ENCODE measurements around the gene GOLGA6L26.
"Not testable (repeated sequence)": the region's sequence is repeated elsewhere in the genome, so short reads cannot be mapped to it uniquely, and the experiment has no call there.

The GOLGA6L26 gene, protein sequence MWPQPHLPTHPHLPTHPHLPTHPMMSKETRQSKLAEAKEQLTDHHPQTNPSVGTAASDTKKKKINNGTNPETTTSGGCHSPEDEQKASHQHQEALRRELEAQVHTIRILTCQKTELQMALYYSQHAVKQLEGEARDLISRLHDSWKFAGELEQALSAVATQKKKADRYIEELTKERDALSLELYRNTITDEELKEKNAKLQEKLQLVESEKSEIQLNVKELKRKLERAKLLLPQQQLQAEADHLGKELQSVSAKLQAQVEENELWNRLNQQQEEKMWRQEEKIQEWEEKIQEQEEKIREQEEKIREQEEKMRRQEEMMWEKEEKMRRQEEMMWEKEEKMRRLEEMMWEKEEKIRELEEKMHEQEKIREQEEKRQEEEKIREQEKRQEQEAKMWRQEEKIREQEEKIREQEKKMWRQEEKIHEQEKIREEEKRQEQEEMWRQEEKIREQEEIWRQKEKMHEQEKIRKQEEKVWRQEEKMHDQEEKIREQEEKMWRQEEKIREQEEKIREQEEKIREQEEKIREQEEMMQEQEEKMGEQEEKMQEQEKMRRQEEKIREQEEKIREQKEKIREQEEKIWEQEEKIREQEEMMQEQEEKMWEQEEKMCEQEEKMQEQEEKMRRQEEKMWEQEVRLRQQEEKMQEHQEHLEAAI

DNA sequence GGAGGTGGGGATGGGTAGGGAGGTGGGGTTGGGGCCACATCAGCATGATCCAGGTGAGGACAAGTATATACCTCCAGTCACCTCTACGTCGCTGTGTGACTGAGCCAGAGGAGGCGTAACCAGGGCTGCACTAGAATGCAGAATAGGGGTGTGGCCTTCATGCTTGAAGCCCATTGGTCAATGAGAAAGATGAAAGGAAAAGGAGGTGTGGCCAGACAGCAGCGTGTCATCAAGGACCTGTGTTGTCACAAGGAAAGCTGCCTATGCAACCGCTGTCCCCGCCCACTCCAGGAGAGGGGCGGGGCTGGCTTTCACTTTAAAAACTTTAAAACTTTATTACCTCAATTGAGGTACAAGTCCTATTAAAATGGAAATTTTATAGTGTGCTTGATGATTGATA lies at the start of gene GOLGA6L26:
GOLGA6L26 (minus strand) TSS at position 101 of the 400 bp plus-strand sequence; CDS start at position 40, 61 bp downstream.
- DNase-seq (ENCODE audit: low spot score), result not testable (repeated sequence)

DNA sequence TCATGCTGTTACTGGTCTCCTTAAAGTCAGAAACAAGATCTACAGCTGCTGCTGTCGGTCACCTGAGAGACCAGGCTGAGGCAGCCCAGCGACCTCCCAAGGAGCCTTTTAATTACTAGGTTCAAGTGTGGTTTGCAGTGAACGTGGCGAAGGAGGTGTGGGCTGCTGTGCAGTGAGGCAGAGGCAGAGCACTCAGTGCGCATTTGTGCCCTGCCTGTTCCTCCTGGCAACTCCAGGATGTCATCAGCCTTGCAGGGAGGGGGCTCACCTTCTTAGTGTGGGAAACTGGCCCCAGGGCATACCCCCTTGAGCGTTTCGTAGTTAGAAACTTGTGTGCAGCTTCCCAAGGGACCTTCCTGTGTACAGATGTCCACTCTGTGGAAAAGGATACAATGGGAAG lies 47.2 kb upstream of the GOLGA6L26 start:
- not testable (repeated sequence) for DNase-seq (ENCODE audit: low spot score)

DNA sequence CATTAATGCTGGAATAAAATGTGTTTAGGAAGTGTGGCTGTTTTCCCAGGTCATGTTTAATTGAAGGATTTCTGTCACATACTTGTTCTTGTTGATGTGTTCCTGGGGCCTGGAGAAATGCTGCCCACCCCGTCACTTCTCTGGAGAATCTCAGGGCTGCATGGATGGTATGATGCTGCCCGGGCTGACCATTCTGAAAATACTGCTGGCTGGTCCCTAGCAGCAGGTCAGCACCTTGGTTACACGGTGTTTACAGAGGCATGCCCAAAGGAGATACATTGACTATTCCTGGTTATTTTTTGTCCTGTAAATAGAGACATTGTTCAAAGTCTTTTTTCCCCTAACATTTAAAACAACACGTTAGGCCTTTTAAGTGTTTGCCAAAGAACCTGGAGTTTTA lies 46.7 kb upstream of the GOLGA6L26 start:
- not testable (repeated sequence) for DNase-seq (ENCODE audit: low spot score)

DNA sequence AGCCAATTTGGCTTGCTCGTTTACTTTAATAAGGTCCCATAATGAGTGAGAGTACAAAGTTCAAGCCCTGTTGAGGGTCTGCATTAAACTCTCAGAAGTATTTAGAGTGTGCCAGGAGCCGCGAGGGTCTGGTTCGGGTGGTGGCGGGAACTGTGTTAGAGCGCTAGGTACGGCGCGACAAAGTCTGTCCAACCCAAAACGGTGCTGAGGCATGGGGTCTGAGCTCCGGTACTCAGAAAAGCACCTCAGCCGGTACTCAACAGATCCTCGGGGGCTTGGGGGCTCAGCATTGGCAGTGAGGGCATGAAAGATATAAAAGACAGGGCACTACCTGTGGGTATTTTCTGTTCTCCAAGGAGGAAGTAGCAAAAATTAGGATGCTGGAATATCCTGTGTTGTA lies 45.0 kb upstream of the GOLGA6L26 start:
- DNase-seq (ENCODE audit: low spot score), result not testable (repeated sequence)

DNA sequence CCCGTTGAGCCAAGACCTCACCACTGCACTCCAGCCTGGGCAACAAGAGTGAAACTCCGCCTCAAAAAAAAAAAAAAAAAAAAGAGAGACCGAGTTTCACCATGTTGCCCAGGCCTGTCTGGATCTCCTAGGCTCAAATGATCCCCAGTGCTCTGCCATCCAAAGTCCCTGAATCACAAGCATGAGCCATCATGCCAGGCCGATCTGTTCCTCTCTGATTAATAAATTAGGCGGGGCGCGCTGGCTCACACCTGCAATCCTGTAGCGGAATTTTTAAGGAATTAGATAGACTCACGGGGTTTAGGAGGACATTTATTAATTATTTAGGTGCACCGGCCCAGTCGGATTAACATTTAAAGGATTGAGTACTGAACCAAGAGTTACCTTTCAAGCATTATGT lies 40.2 kb upstream of the GOLGA6L26 start:
- not testable (repeated sequence) for DNase-seq (ENCODE audit: low spot score)

DNA sequence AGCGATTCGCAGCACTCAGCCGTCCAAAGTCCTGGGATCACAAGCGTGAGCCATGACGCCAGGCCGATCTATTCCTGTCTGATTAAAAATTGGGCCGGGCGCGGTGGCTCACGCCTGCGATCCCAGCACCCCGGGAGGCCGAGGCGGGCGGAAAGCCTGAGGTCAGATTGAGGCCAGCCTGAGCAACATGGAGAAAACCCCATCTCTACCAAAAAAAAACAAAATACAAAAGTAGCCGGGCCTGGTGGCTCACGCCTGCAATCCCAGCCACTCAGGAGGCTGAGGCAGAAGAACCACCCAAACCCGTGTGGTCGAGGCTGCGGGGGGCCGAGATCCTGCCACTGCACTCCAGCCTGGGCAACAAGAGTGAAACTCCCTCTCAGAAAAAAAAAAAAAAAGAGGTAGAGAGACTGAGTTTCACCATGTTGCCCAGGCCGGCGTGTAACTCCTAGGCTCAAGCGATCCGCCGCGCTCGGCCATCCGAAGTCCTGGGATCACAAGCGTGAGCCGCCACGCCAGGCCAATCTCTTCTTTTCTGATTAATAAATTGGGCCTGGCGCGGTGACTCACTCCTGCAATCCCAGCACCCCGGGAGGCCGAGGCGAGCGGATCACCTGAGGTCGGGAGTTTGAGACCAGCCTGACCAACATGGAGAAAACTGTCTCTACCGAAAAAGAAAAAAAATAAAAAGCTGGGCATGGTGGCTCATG lies 39.0 kb upstream of the GOLGA6L26 start:
- not testable (repeated sequence) for DNase-seq (ENCODE audit: low spot score)

DNA sequence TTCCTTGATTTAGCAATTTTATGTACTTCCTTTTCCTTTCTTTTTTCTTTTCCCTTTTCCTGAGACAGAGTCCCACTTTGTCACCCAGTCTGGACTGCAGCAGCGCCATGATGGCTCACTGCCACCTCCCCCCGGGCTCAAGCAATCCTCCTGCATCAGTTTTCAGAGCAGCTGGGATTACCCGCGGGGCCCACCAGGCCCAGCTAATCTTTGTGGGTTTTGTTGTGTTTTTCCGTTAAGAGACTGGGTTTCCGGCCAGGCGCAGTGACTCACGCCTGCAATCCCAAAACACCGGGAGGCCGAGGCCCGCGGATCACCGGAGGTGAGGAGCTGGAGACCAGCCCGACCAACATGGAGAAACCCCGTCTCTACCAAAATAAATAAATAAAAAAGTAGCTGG lies 38.3 kb upstream of the GOLGA6L26 start:
- DNase-seq (ENCODE audit: low spot score), result no peak

DNA sequence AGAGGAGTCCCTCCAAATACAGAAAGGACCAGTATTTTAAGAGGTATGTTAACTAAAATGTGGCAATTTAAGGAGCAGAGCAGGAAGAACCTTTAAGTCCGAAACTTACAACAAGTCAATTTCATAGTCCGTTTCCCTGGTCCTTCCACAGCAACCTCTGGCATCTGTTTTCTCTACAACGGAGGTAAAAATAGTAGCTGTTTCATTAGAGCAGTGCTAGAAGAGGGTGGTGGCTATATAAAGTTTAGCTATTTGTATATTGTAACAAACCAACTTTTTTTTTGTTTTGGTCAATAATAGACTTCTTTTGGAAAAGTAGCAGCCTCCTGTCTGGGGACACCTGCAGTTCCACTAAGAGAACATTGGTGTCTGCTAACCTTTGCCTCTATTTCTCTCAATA lies 37.9 kb upstream of the GOLGA6L26 start:
- not testable (repeated sequence) for DNase-seq (ENCODE audit: low spot score)

DNA sequence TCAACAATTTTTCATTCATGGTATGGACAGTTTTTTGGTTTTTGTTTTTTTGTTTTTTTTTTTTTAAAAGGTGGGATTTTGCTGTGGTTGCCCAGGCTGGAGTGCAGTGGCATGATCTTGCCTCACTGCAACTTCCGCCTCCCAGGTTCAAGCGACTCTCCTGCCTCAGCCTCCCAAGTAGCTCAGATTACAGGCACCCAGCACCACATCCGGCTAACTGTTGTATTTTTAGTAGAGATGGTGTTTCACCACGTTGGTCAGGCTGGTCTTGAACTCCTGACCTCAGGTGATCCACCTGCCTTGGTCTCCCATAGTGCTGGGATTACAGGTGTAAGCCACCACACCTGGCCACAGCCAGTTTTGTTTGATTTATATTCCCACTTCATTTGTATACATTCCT lies 37.1 kb upstream of the GOLGA6L26 start:
- DNase-seq (ENCODE audit: low spot score), result not testable (repeated sequence)

DNA sequence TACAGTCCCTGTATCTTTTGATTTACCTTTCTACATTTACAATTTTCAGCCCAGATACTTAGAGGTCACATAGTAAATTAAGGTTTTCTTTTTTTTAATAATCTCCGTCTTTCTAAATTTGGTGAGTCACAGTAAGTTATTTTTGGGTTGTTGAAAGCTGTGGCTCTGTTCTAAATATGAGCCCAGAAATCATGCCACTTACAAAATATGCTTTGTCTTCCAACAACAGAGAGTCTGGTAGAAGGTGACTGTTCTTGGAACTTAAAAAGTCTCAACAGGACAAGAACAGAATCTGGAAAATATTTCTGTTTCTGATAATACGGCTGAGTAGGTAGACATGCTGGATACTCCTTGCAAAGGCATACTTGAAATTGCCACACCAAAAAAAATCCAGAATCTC lies 36.6 kb upstream of the GOLGA6L26 start:
- DNase-seq (ENCODE audit: low spot score), result no peak

DNA sequence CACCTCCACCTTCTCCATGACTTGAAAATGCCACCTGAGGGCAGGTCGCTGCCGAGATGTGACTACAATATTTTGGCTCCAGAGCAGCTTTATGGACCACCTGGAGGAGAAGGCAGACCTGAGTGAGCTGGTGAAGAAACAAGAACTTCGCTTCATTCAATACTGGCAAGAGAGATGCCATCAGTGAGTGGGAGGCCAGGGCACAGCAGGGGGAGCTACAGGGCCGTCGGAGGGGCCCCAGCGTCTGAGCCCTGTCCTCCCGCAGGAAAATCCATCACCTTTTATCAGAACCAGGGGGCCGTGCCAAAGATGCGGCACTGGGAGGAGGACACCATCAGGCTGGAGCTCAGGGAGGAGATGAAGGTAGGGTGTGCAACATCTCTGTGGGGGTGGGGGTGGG lies 30.3 kb upstream of the GOLGA6L26 start:
- not testable (repeated sequence) for DNase-seq (ENCODE audit: low spot score)

DNA sequence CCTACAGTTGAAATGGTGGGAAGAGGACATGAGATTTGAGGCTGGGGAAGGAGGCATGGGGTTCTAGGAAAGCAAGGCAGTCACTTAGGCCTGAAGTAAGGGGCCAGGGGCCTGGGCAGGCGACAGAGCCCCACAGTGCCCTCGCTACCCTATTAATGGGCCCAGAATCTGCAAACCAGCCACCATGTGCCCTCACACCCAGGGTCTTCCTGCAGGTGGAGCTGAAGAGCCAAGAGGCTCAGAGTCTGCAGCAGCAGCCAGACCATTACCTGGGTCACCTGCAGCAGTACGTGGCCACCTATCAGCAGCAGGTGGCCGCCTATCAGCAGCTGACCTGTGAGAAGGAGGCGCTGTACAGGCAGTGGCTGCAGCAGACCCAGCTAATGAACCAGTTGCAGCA lies 28.6 kb upstream of the GOLGA6L26 start:
- DNase-seq (ENCODE audit: low spot score), result not testable (repeated sequence)

DNA sequence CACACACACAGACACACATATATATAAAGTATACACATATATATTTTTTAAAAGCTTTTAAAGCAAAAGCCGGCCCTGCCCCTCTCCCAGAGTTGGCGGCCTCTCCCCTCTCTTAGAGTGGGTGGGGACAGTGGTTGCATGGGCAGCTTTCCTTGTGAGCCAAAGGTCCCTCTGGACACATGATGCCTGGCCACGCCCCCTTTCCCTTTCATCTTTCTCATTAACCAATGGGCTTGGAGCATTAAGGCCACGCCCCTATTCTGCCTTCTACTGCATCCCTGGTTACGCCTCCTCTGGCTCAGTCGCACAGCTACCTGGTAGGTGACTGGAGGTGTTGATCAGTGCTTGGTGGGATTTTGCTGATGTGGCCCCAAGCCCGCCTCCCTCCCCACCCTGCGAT lies 20.5 kb upstream of the GOLGA6L26 start, which contains the start of gene GOLGA8S:
GOLGA8S (plus strand) TSS at position 301 of the 400 bp plus-strand sequence; CDS start at position 363, 62 bp downstream.
- DNase-seq (ENCODE audit: low spot score), result not testable (repeated sequence)

DNA sequence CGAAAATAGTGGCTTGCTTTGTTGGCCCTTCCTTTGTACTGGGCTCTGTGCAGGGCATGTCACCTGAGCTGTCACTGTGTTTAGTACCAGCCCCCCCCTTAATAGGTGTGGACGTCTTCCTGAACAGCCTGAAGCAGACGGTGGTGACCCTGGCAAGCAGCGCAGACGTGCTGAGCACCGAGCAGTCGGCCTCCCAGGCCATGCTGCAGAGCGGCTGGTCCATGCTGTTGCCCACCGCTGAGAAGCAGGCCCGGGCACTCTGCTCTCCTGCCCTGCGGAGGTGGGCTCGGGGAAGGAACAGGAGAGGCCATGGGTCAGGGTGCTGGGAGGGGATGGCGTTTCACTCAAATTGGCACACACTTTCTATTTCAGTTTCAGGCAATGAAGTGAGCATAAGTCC lies 22.8 kb downstream of the GOLGA6L26 start:
- not testable (repeated sequence) for DNase-seq (ENCODE audit: low spot score)

DNA sequence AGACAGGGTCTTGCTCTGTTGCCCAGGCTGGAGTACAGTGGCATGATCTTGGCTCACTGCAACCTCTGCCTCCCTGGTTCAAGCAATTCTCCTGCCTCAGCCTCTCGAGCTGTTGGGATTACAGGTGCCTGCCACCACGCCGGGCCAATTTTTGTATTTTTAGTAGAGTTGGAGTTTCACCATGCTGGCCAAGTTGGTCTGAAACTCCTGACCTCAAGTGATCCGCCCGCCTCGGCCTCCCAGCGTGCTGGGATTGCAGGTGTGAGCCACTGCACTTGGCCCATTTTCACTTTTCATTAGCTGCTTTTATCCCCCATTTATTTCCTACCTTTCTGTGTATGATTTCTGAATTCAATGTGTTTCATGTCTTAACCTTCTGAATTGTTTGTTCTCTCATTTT lies 28.1 kb downstream of the GOLGA6L26 start:
- not testable (repeated sequence) for DNase-seq (ENCODE audit: low spot score)

DNA sequence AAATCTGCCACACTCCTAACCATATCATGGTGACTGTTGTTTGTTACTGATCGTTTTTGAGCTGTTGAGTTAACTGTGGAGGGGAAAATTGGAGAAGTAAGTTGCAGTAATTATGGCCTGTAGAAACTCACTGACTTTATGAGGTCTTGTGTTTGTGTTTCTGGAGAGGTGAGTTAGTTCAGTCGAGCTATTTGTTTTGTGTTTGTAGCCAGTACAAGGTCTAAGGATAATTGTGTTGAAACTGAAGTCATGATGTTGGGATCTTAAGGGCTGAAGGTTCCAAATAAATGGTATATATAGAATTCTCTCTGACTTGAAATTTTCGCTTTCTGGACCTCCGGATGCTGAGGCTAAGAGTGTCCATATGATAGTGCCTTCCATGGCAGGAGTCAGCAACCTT lies 29.2 kb downstream of the GOLGA6L26 start:
- DNase-seq (ENCODE audit: low spot score), result not testable (repeated sequence)

DNA sequence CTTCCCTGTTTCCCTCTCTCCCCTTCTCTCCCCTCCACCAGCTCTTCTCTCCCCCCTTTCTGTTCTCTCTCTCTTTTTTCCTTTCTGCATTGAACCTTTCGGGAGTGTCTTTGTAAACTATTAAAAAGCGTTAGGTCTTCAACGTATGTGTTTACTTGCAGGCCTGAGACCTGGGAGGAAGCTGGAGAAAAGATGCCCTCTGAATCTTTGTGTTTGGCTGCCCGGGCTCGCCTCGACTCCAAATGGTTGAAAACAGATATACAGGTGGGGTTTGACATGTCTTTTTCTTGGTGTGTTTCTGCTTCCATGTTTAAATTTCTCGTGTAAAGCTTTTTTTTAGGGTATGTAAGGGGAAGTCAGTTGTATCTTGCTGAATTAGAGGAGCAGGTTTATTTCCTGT lies 29.7 kb downstream of the GOLGA6L26 start:
- not testable (repeated sequence) for DNase-seq (ENCODE audit: low spot score)

DNA sequence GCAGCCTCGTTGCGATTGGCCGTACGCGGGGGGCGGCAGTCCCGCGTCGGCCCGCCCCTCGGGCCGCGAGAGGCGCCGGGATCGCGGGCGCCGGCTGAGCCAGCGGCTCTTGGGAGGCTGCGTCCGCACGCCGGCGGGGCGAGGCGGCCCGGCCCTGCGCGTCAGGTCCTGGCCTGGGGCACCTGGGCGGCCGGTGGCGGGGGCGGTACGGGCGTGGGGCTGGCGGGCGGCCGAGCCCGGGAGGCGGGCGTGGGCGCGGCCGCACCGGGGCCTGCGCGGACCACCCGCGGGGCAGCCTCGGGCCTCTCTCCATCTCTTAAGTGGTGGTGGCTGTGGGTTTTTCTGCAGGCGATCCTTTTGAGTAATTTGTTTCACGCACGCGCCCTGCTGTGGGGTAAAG lies 30.3 kb downstream of the GOLGA6L26 start:
- DNase-seq (ENCODE audit: low spot score), result not testable (repeated sequence)

DNA sequence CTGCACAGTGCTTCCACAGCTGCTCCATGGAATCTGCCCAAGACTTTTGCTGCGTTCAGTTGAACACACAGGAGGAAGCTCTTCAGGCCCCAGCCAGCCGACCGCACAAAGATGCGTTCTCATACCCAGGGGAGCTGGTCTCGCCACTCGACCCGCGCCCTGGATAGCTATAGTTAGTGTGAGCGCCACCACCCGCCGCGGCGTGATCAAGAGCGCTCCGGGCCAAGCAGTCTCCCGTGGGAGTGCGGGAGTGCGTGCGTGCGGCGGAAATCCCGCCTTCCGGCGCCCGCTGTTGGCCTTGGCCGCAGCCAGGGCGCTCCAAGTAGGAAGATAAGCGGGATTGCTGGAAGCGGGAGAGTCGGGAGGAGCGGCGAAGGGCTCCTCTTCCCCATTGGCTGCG lies 30.8 kb downstream of the GOLGA6L26 start:
- DNase-seq (ENCODE audit: low spot score), result not testable (repeated sequence)

All from pons (tissue), 1 donor.